HG03378 (cell line): ENCODE measurements around the gene CSNK1D.

ENCODE experiments used
- ATAC-seq: cut with Tn5 transposase; IDR thresholded peaks from one replicate; pipeline ENCODE4 v1.9.1; 2021; ENCODE audit warnings: mild to moderate bottlenecking, moderate library complexity; ENCODE audit not compliant: unreplicated experiment

CSNK1D gene

GRCh38 chr17:82296511-82297279 lies 23.2 kb upstream of the CSNK1D start:
- ATAC-seq: no peak

GRCh38 chr17:82295472-82295814 lies 21.9 kb upstream of the CSNK1D start:
- no peak for ATAC-seq

DNA sequence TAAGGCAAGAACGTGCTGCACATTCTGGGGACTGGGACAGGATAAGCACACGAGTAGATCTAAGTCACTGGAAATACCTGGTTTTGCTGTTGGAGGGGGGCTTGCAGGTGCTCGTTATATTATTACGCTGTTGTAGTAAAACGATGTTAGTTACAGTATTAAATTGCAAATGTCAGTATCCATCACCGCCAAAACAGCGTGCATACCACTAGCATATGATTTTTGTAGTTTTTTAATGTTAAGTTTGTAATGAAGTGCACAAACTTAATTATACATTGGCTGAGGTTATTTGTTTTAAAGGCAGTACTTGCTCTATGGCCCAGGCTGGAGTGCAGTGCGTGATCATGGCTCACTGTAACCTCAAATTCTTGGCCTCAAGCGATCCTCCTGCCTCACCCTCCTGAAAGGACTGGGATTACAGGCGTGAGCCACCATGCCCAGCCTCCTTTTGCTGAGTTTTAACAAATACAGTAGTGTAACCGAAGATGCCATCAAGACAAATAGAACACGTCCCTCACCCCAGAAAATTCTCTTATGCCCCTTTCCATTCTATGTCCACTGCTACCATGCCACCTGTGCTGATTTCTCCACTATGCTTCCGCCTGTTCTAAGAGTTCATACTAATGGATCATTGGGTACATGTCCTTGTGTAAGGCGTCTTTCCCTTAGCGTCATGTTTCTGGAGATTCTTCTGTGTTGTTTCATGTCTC lies 20.7 kb upstream of the CSNK1D start:
- no peak for ATAC-seq

DNA sequence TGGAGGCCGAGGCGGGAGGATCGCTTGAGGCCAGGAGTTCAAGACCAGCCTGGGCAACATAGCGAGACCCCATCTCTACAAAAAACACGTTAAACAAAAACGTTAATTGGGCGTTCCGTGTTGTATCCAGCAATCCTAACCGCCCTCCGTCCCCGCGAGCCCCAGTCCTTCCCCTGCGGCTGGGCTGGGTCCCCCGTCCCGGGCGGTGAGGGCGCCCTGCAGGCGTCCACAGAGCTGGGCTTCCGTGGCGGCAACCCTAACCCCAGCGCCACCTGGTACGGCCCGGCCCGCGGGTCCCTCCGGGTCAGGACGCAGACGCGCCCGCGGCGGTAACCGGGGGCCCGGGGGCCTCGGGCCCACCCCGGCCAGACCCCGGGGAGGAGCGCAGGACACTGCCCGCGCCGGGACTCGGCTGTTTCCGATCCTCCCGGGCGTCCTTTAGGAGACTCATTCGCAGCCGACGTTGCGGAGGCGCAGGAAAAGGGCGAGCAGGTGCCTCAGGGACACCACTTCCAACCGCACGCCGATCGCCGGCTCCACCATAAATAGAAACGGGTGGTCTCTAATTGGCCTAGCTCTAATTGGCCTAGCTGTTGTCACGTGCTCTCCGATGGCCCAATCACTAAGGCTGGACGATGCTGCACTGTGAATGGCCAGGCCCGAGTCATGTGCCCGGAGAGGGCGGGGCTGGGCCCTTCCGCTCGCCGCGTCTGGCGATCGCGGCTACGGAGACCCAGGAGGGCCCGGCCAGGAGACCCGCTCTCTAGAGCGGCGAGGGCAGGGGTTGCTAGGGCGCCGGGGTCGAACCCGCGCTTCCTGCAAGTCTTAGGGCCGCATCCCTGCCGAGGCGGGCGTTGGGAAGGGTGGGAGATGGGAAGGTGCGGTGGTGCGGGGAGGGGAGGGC lies 19.0 kb upstream of the CSNK1D start:
- peak; percentile 85 for ATAC-seq

DNA sequence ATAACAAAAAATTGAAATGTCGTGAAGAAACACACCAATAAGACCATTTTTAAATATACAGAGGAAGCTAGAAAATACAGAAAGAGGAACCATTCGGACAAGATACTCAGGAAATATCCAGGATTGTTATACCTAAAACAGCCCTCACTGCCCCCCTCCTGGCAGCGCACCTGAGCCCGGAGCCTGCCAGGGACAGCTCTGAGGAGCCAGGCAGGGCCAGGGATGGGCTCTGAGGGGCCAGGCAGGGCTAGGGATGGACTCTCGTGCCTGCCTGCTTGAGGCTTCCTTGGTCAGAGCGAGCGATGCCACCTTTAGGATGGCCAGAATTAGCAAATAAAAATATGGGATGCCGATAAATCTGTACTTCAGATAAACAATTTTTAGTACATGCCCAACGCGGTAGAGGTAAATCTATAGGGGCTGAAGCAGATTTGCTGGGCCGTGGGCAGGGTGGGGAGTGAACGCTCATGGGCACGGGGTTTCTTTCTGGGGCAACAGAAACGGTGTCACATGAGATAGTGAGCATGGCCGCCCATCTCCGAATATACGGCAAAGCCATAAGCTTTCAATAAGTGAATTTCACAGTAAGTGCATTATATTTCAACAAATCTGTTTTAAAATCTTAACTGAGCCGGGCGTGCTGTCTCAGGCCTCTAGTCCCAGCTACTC lies 18.2 kb upstream of the CSNK1D start:
- no peak for ATAC-seq

DNA sequence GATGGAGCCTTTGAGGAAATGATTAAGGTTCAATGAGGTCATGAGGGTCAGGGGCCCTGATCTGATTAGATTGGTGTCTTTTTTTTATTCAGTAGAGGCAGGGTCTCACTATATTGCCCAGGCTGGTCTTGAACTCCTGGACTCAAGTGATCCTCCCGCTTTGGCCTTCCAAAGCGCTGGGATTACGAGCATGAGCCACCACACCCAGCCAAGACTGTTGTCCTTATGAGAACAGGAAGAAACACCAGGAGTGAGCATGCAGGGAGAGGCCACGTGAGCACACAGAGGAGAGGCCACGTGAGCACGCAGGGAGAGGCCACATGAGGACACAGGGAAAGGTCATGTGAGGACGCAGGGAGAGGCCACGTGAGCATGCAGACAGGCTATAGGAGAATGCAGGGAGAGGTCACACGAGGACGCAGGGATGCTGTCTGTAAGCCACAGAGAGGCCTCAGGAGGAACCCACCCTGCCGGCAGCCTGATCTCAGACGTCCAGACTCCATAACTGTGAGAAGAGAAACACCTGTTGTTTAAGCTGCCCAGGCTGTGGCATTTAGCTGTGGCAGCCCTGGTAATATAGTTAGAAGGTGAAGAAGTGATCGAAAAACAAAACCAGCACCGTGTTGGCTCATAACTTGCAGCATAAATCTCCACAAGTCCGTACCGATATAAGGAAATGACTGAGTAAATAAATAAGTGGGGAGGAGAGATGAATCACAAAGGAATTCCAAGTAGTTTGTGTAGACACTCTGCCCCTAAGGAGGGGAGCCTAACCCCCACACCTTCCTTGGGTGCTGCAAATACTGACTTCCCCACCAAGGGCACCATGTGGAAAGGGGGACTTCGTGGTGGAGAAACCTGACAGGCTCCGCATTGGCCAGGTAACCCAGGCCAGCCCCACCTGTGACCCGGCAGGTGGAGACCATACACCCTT lies 14.6 kb upstream of the CSNK1D start:
- no peak for ATAC-seq

- ATAC-seq: no peak
Measured at GRCh38 chr17:82287013-82287867, 13.7 kb upstream of the CSNK1D start.

GRCh38 chr17:82285141-82285540 lies 11.6 kb upstream of the CSNK1D start:
- no peak for ATAC-seq

- no peak for ATAC-seq
Measured at GRCh38 chr17:82283208-82283749, 9.8 kb upstream of the CSNK1D start.

- no peak for ATAC-seq
Measured at GRCh38 chr17:82282239-82283207, 9.0 kb upstream of the CSNK1D start.

DNA sequence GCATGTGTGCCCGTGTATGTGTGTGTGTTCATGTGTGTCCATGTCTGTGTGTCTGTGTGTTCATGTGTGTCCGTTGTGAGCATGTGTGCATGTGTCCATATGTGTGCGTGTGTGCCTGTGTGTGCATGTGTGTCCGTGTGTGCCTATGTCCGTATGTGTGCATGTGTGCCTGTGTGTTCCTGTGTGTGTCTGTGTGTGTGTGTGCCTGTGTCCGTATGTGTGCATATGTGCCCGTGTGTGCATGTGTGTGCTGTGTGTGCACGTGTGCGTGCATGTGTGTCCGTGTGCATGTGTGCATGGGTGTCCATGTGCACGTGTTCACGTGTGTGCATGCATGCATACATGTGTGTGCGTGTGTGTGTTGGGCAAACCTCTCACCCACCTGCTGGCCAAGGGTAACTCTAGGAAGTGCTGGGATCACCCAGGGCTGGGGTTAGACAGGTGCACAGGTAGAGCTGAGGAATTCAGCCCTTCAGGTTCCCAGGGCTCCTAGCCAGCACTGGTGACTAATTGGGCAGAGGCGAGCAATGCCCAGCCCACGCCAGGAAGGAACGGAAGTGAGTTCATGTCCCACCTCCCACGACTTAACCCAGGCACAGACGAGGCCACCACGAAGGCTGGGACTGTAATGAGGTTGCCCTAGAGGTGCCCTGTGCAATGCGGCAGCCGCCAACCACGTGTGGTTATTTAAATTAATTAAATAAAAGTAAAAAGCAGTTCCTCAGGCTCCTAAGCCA lies 8.2 kb upstream of the CSNK1D start:
- ATAC-seq: no peak

DNA sequence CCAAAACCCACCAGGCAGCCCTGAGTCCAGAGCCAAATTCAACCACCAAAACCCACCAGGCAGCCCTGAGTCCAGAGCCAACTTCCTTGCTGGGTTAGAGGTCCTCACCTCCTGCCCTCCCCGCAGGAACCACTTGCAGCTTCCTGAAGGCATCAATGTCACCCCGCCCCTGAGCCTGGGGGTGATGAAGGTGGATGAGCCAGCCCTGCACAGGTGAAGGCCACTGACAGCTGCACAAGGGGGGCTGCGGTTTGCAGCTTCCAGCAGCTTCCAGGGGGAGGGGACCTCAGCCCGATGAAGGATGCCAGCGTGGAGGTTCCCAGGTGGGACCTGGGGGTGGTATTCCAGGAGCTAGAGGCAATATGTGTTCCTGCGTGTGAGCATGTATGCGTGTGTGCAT lies 7.6 kb upstream of the CSNK1D start:
- ATAC-seq: no peak

DNA sequence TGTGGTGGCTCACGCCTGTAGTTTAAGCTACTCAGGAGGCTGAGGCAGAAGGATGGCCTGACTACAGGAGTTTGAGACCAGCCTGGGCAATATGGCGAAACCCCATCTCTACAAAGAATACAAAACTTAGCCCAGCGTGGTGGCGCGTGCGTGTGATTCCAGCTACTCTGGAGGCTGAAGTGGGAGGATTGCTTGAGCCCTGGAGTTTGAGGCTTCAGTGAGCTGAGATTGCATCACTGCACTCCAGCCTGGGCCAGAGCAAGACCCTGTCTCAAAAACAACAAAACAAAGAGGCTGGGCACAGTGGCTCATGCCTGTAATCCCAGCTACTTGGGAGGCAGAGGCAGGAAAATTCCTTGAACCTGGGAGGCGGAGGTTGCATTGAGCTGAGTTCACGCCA lies 7.0 kb upstream of the CSNK1D start:
- no peak for ATAC-seq

GRCh38 chr17:82278786-82279391 lies 5.4 kb upstream of the CSNK1D start:
- no peak for ATAC-seq

DNA sequence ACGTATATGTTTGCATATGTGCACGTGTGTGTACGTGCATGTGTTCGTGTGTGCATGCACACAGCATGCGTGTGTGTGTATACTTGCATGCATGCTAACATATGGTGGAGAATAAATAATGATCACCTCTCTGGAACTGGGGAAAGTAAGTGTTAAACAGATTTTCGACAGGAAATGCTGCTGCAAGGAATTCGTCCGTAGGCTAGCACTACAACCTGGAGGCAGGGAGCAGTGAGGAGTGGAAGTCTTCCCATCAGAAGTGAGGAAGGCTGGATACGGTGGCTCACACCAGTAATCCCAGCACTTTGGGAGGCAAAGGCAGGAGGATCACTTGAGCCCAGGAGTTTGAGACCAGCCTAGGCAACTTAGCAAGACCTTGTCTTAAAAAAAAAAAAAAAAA lies 4.8 kb upstream of the CSNK1D start:
- ATAC-seq: no peak

- no peak for ATAC-seq
Measured at GRCh38 chr17:82277851-82278250, 4.4 kb upstream of the CSNK1D start.

DNA sequence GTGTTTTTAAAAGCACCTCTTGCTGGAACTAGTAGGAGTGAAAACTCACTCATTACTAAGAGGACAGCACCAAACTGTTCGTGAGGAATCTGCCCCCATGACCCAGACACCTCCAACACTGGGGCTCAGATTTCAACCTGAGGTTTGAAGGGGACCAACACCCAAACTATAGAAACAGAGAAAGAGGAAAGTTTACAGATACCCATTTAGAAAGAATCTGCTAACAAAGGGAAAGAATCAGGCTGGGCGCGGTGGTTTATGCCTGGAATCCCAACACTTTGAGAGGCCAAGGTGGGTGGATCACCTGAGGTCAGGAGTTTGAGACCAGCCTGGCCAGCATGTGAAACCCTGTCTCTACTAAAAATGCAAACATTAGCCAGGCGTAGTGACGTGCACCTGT lies 3.4 kb upstream of the CSNK1D start:
- ATAC-seq: no peak
